ENCODE measurements around the gene APOBEC3B. TPM values are rescaled to one million over a fixed set of nuclear protein-coding genes. Genes with fewer than 3 reads are reported as not detected.

The APOBEC3B gene
- 1.1 TPM for polyA plus RNA-seq (2013, experiment 1 of 4)
- polyA plus RNA-seq (2013, experiment 2 of 4): 0.89 TPM
- polyA plus RNA-seq (2013, experiment 3 of 4): 1.4 TPM
- polyA plus RNA-seq (2013, experiment 4 of 4): 1.3 TPM

- no peaks in the 10 kb centered on the region for H3K27me3 ChIP-seq (ENCODE audit: control insufficient read depth, insufficient read depth, low read length, poor library complexity, severe bottlenecking)
- 39 to 43% methylated on average over 16 of the region's 16 CpGs for WGBS, 2 experiments
- H3K27ac ChIP-seq (ENCODE audit: insufficient read depth, low read depth, low read length, poor library complexity, severe bottlenecking): no peak within 1 kb of the TSS
- no peaks in the 10 kb centered on the region for H3K36me3 ChIP-seq (ENCODE audit: control insufficient read depth, insufficient read depth, low read length)
- no peak within 1 kb of the TSS for H3K4me3 ChIP-seq (ENCODE audit: insufficient read depth, low read depth, low read length)
- H3K4me1 ChIP-seq (ENCODE audit: control insufficient read depth, insufficient read depth, low read length): peaks cover 6% of the 10 kb centered on the region
- H3K9me3 ChIP-seq (ENCODE audit: control insufficient read depth, low read length): no peaks in the 10 kb centered on the region
Measured at GRCh38 chr22:38981992-38982927, at the start of gene APOBEC3B. Gene APOBEC3B, plus strand, starts transcription at chr22:38982347. Its CDS starts 107 bp downstream, at chr22:38982454.

GRCh38 chr22:38935023-38935422 is 47.1 kb upstream of the APOBEC3B start:
- 93 to 94% methylated on average over 8 of the region's 8 CpGs for WGBS, 2 experiments
- Histone ChIP-seq H3K4me1 (ENCODE audit: control insufficient read depth, insufficient read depth, low read length) (no peaks in the 10 kb centered on the region), H3K36me3 (ENCODE audit: control insufficient read depth, insufficient read depth, low read length) (no peaks in the 10 kb centered on the region), H3K4me3 (ENCODE audit: insufficient read depth, low read depth, low read length) (no peak overlapping the region), H3K9me3 (ENCODE audit: control insufficient read depth, low read length) (no peaks in the 10 kb centered on the region), H3K27me3 (ENCODE audit: control insufficient read depth, insufficient read depth, low read length, poor library complexity, severe bottlenecking) (no peaks in the 10 kb centered on the region), H3K27ac (ENCODE audit: insufficient read depth, low read depth, low read length, poor library complexity, severe bottlenecking) (no peak overlapping the region)

GRCh38 chr22:38935616-38936015 is 46.5 kb upstream of the APOBEC3B start:
- no peaks in the 10 kb centered on the region for H3K4me1 ChIP-seq (ENCODE audit: control insufficient read depth, insufficient read depth, low read length)

GRCh38 chr22:38936562-38936961 is 45.6 kb upstream of the APOBEC3B start:
- Histone ChIP-seq H3K27ac (ENCODE audit: insufficient read depth, low read depth, low read length, poor library complexity, severe bottlenecking) (no peak overlapping the region), H3K27me3 (ENCODE audit: control insufficient read depth, insufficient read depth, low read length, poor library complexity, severe bottlenecking) (no peaks in the 10 kb centered on the region), H3K4me1 (ENCODE audit: control insufficient read depth, insufficient read depth, low read length) (no peaks in the 10 kb centered on the region), H3K4me3 (ENCODE audit: insufficient read depth, low read depth, low read length) (no peak overlapping the region), H3K9me3 (ENCODE audit: control insufficient read depth, low read length) (no peaks in the 10 kb centered on the region), H3K36me3 (ENCODE audit: control insufficient read depth, insufficient read depth, low read length) (no peaks in the 10 kb centered on the region)
- 81 to 82% methylated on average over 17 of the region's 17 CpGs for WGBS, 2 experiments

More at GRCh38 chr22:38935616-38936015, 46.5 kb upstream of the APOBEC3B start:
- H3K36me3 ChIP-seq (ENCODE audit: control insufficient read depth, insufficient read depth, low read length): no peaks in the 10 kb centered on the region
- no peaks in the 10 kb centered on the region for H3K27me3 ChIP-seq (ENCODE audit: control insufficient read depth, insufficient read depth, low read length, poor library complexity, severe bottlenecking)
- WGBS, 2 experiments: 89 to 96% methylated on average over 10 to 12 of the region's 13 CpGs
- no peak overlapping the region for H3K4me3 ChIP-seq (ENCODE audit: insufficient read depth, low read depth, low read length)
- H3K9me3 ChIP-seq (ENCODE audit: control insufficient read depth, low read length): no peaks in the 10 kb centered on the region
- no peak overlapping the region for H3K27ac ChIP-seq (ENCODE audit: insufficient read depth, low read depth, low read length, poor library complexity, severe bottlenecking)

GRCh38 chr22:38937036-38937435 is 45.1 kb upstream of the APOBEC3B start:
- 94 to 95% methylated on average over 4 of the region's 4 CpGs for WGBS, 2 experiments
- Histone ChIP-seq H3K36me3 (ENCODE audit: control insufficient read depth, insufficient read depth, low read length) (no peaks in the 10 kb centered on the region), H3K27ac (ENCODE audit: insufficient read depth, low read depth, low read length, poor library complexity, severe bottlenecking) (no peak overlapping the region), H3K4me3 (ENCODE audit: insufficient read depth, low read depth, low read length) (no peak overlapping the region), H3K27me3 (ENCODE audit: control insufficient read depth, insufficient read depth, low read length, poor library complexity, severe bottlenecking) (no peaks in the 10 kb centered on the region), H3K4me1 (ENCODE audit: control insufficient read depth, insufficient read depth, low read length) (no peaks in the 10 kb centered on the region), H3K9me3 (ENCODE audit: control insufficient read depth, low read length) (no peaks in the 10 kb centered on the region)

GRCh38 chr22:38937541-38937940 is 44.6 kb upstream of the APOBEC3B start:
- no peaks in the 10 kb centered on the region for H3K27me3 ChIP-seq (ENCODE audit: control insufficient read depth, insufficient read depth, low read length, poor library complexity, severe bottlenecking)

GRCh38 chr22:38938221-38938620 is 43.9 kb upstream of the APOBEC3B start:
- no peaks in the 10 kb centered on the region for H3K9me3 ChIP-seq (ENCODE audit: control insufficient read depth, low read length)
- WGBS, 2 experiments: 92 to 94% methylated on average over 11 of the region's 11 CpGs
- no peak overlapping the region for H3K27ac ChIP-seq (ENCODE audit: insufficient read depth, low read depth, low read length, poor library complexity, severe bottlenecking)
- H3K4me1 ChIP-seq (ENCODE audit: control insufficient read depth, insufficient read depth, low read length): no peaks in the 10 kb centered on the region
- no peak overlapping the region for H3K4me3 ChIP-seq (ENCODE audit: insufficient read depth, low read depth, low read length)
- no peaks in the 10 kb centered on the region for H3K27me3 ChIP-seq (ENCODE audit: control insufficient read depth, insufficient read depth, low read length, poor library complexity, severe bottlenecking)
- H3K36me3 ChIP-seq (ENCODE audit: control insufficient read depth, insufficient read depth, low read length): no peaks in the 10 kb centered on the region

More at GRCh38 chr22:38937541-38937940, 44.6 kb upstream of the APOBEC3B start:
- 87 to 89% methylated on average over 12 of the region's 12 CpGs for WGBS, 2 experiments
- no peaks in the 10 kb centered on the region for H3K36me3 ChIP-seq (ENCODE audit: control insufficient read depth, insufficient read depth, low read length)
- H3K27ac ChIP-seq (ENCODE audit: insufficient read depth, low read depth, low read length, poor library complexity, severe bottlenecking): no peak overlapping the region
- H3K4me3 ChIP-seq (ENCODE audit: insufficient read depth, low read depth, low read length): no peak overlapping the region
- no peaks in the 10 kb centered on the region for H3K9me3 ChIP-seq (ENCODE audit: control insufficient read depth, low read length)
- H3K4me1 ChIP-seq (ENCODE audit: control insufficient read depth, insufficient read depth, low read length): no peaks in the 10 kb centered on the region

GRCh38 chr22:38938925-38939324 is 43.2 kb upstream of the APOBEC3B start:
- WGBS, 2 experiments: 86 to 87% methylated on average over 7 of the region's 7 CpGs
- H3K9me3 ChIP-seq (ENCODE audit: control insufficient read depth, low read length): no peaks in the 10 kb centered on the region
- no peaks in the 10 kb centered on the region for H3K27me3 ChIP-seq (ENCODE audit: control insufficient read depth, insufficient read depth, low read length, poor library complexity, severe bottlenecking)
- no peaks in the 10 kb centered on the region for H3K36me3 ChIP-seq (ENCODE audit: control insufficient read depth, insufficient read depth, low read length)
- no peak overlapping the region for H3K27ac ChIP-seq (ENCODE audit: insufficient read depth, low read depth, low read length, poor library complexity, severe bottlenecking)
- H3K4me1 ChIP-seq (ENCODE audit: control insufficient read depth, insufficient read depth, low read length): no peaks in the 10 kb centered on the region
- H3K4me3 ChIP-seq (ENCODE audit: insufficient read depth, low read depth, low read length): no peak overlapping the region

GRCh38 chr22:38940811-38941384 is 41.2 kb upstream of the APOBEC3B start:
- H3K36me3 ChIP-seq (ENCODE audit: control insufficient read depth, insufficient read depth, low read length): no peaks in the 10 kb centered on the region
- H3K9me3 ChIP-seq (ENCODE audit: control insufficient read depth, low read length): no peaks in the 10 kb centered on the region
- no peaks in the 10 kb centered on the region for H3K4me1 ChIP-seq (ENCODE audit: control insufficient read depth, insufficient read depth, low read length)
- 90 to 97% methylated on average over 6 of the region's 6 CpGs for WGBS, 2 experiments
- no peaks in the 10 kb centered on the region for H3K27me3 ChIP-seq (ENCODE audit: control insufficient read depth, insufficient read depth, low read length, poor library complexity, severe bottlenecking)
- no peak overlapping the region for H3K4me3 ChIP-seq (ENCODE audit: insufficient read depth, low read depth, low read length)
- H3K27ac ChIP-seq (ENCODE audit: insufficient read depth, low read depth, low read length, poor library complexity, severe bottlenecking): no peak overlapping the region

GRCh38 chr22:38941488-38941987 is 40.6 kb upstream of the APOBEC3B start:
- H3K4me1 ChIP-seq (ENCODE audit: control insufficient read depth, insufficient read depth, low read length): no peaks in the 10 kb centered on the region
- no peaks in the 10 kb centered on the region for H3K36me3 ChIP-seq (ENCODE audit: control insufficient read depth, insufficient read depth, low read length)
- 88 to 93% methylated on average over 12 of the region's 13 CpGs for WGBS, 2 experiments
- no peaks in the 10 kb centered on the region for H3K9me3 ChIP-seq (ENCODE audit: control insufficient read depth, low read length)
- H3K27me3 ChIP-seq (ENCODE audit: control insufficient read depth, insufficient read depth, low read length, poor library complexity, severe bottlenecking): no peaks in the 10 kb centered on the region
- H3K27ac ChIP-seq (ENCODE audit: insufficient read depth, low read depth, low read length, poor library complexity, severe bottlenecking): no peak overlapping the region
- H3K4me3 ChIP-seq (ENCODE audit: insufficient read depth, low read depth, low read length): no peak overlapping the region
